HG03060 (cell line): ENCODE results near the gene ATG16L2.
"Not testable (repeated sequence)": the region's sequence is repeated elsewhere in the genome, so short reads cannot be mapped to it uniquely, and the experiment has no call there.

ENCODE experiments used
- ATAC-seq: cut with Tn5 transposase; IDR thresholded peaks from one replicate; pipeline ENCODE4 v1.9.1; 2021; ENCODE audit warnings: low read depth, moderate number of reproducible peaks; ENCODE audit not compliant: unreplicated experiment

ATG16L2 gene

GRCh38 chr11:72799441-72799840 lies 14.8 kb upstream of the ATG16L2 start:
- no peak for ATAC-seq

DNA sequence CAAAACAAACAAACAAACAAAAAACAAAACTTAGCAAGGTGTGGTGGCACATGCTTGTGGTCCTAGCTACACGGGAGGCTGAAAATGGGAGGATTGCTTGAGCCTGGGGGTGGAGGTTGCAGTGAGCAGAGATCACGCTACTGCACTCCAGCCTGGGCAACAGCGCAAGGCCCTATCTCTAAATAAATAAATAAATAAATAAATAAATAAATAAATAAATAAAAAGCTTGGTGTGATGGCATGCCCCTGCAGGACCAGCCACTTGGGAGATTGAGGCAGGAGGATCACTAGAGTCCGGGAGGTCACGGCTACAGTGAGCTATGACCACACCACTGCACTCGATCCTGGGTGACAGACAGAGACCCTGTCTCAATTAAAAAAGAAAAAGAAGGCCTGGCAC lies 11.4 kb upstream of the ATG16L2 start:
- ATAC-seq: no peak

- ATAC-seq: no peak
Measured at GRCh38 chr11:72805216-72805615, 9.0 kb upstream of the ATG16L2 start.

- not testable (repeated sequence) for ATAC-seq
Measured at GRCh38 chr11:72806378-72806777, 7.8 kb upstream of the ATG16L2 start.

- no peak for ATAC-seq
Measured at GRCh38 chr11:72807021-72807693, 7.1 kb upstream of the ATG16L2 start.

DNA sequence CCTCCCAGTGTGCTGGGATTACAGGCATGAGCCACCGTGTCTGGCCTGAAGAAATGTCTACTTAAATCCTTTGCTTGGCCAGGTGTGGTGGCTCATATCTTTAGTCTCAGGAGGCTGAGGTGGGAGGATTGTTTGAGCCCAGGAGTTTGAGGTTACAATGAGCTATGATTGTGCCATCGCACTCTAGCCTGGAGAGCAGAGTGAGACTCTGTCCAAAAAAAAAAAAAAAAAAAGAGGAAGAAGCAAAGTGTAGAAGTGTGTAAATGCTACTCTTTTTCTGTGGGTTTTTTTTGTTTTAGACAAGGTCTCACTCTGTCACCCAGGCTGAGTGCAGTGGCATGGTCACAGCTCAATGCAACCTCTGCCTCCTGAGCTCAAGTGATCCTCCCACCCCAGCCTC lies 6.4 kb upstream of the ATG16L2 start:
- no peak for ATAC-seq

DNA sequence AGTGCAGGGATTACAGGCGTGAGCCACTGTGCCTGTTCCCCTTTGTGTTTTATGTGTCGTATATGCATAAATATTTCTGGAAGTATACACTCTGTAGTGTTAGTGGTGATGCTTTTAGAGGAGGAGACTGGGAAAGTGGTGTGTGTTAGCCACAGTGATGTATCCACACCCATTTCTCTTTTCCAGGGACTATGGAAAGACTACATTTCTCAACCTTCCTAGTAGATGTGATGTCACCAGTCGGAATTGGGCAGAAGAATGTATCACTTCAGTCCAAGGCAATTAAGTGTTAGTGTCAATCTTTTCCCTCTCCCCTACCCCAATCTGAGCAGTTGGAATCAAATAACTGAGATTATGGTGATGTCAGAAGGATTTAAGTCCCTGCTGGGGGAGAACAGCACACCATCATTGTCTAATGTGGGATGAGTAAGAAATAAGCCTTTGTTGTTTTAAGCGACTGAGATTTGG lies 5.8 kb upstream of the ATG16L2 start:
- no peak for ATAC-seq

- not testable (repeated sequence) for ATAC-seq
Measured at GRCh38 chr11:72811686-72812085, 2.5 kb upstream of the ATG16L2 start.

DNA sequence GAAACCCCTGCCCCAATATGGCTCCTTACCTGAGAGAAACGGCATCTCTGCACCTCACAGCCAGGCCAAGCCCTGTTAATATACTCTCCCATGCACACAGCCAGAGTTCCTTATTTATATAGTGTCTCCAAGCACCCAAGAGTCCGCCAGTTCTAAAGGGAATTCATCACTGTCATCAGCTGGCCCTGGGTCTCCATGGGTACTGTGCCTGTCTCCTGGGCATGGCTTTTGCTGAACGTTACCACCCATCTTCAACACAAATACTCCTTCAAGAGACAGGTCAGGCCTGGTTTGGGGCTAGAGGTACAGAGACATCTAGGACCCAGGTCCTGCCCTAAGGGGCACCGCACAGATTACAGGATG lies 1.6 kb upstream of the ATG16L2 start:
- no peak for ATAC-seq

GRCh38 chr11:72812967-72813739 lies 1.1 kb upstream of the ATG16L2 start:
- ATAC-seq: no peak

- ATAC-seq: no peak
Measured at GRCh38 chr11:72813740-72814285, 398 bp upstream of the ATG16L2 start.

DNA sequence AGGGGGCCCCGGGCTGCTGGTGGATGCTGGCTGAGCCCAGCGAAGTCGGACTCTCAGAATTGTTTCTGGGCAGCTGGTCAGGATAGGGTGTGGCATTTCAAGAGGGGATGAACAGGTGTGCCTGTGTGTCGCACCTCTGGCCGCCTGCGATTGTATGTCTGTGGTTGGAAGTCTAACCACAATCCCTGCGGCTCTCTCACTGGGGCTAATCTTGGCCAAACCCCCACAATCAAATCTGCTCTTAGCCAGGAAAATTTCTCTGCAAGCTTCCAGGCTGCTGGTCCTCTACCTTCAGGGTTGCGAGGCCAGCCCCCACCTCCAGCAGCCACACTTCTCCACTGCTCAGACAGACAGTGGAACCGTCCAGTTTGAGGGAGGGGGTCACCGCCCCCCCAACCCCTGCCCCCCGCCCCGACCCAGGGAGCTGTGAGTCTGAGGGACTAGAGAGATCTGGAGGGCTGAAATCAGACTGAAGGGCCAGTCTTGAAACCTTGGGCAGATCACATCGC lies 953 bp downstream of the ATG16L2 start:
- no peak for ATAC-seq

DNA sequence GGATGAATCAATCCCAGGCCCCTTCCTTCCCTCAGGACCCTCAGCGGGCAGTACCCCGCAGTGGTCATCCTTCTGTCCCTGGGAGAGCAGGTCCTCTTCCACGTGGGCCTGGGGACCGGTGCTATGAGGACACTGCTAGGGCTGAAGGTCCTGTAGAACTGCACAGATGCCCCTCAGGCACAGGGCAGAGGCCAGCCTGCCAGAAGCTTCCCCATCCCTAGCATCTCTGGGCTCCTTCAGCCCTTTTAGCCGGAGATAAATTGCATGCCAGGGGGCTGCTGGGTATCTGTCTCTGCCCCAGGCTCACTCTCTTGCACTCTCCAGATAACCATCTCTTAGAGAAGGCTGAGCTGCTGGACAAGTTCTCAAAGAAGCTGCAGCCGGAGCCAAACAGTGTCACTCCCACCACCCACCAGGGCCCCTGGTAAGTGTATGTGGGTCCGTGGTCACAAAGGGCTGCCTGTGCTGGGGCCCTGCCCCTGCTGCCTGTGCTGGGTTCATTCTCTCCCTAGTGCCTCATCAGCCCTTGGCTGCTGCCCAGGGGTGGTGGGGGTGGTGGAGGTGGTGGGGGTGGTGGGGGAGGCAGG lies 2.3 kb downstream of the ATG16L2 start:
- no peak for ATAC-seq

GRCh38 chr11:72817966-72818365 lies 3.8 kb downstream of the ATG16L2 start:
- ATAC-seq: no peak

DNA sequence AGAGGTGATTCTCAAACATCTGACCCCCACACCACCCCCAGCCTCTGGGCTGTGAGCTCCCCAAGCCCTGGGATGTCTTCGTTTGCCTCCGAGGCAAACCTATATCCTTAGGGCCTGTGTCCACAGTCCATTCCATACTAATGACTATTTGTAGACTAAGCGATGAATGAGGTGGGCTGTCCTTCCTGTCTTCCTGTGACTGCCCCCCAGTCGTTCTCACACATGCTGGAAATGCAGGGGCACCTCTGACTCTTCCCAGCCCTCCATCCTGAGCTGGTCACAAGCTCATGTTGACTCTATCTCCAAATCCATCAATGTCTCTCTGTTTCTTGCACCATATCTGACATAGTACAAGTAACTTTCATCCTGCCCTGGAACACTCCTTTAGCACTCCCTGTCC lies 4.8 kb downstream of the ATG16L2 start:
- ATAC-seq: no peak

DNA sequence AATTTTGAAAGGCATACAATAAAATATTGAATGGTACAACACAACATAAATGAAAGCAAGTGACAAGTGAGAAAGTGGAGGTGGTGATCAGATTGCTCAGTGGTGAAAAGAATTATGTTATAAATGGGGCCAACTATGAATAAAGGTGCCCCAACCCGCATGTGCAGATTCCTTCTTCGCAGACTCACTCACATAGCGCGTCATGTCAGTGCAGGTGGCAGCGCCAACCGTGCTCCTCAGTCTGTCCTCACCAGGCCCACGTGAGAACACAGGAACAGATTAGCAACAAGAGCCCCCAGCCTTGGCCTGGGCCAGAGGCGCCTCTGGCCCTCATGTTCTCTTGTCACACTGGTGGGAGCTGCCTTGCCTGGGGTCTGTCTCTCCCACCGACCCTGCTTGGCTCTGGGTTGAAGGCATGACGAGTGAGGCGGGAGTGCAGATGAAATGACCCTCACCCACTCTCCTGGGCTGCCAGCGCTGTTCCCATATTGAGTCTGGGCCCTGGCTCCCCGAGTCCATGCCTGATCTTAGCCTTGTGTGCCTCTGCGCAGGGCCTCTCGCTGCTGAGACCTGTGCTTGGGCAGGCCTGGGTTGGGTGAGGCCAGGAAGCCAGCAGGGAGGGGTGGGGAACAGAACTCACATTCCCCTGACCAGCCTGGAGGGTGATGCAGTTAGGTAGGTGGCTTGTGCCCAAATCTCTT lies 6.4 kb downstream of the ATG16L2 start:
- ATAC-seq: no peak

DNA sequence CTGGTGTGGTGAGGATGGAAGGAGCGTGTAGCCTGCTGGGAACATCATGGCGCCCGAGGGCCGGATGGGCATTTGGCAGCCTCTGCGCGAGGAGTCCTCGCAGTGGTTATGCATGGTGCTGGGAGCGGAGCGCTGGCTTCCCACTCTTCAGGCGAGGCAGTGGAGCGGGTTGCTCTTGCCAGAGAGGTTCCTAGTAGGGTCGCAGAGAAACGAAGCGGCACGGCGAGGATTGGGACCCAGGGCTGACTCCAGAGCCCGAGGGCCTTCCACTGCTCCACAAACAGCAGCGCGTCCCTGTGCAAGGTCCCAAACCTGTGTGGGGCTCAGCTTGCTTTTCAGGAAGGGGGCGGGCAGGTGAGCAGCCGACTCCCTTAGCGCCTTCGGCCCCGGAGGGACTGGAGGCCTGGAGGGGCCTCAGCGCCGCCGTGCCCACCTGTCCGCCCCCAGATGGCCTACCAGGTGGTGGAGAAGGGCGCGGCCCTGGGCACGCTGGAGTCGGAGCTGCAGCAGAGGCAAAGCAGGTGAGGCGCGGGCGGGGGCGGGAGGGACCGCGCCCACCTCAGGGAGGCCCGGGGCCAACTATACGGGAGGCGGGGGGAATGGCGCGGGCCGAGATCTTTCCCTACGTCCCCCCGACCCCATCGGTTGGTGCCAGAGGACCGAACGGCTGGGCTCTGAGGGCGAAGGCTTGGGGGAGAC lies 7.2 kb downstream of the ATG16L2 start:
- no peak for ATAC-seq

DNA sequence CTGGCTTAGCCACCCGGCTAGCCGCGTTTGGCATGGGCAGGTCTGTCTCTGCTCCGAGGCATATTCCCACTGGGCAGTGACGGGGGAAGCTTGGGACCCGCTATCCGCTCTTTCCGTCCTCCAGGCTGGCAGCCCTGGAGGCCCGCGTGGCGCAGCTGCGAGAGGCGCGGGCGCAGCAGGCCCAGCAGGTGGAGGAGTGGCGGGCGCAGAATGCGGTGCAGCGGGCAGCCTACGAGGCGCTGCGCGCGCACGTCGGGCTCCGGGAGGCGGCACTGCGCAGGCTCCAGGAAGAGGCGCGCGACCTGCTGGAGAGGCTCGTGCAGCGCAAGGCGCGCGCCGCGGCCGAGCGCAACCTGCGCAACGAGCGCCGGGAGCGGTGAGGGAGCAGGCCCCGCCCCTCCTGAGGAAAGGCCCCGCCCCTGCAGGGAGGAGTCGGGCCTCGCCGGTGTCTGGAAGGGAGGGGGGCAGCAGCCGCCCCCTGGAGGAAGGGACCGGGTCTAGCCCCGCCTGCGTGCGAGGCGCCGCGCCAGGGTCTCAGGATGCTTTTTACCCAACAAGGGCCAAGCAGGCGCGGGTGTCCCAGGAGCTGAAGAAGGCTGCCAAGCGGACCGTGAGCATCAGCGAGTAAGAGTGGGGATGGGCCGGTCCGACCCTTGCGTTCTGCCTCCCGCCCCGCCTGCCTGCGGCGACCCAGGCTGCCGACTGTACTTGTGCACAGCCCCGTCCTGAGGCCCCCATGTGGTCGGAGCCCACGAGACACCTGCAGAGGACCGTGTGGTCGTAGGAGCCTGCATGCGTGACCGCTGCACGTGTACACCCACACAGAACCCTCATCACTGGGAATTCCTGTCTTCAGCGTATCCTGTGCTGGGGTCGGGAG lies 7.9 kb downstream of the ATG16L2 start:
- ATAC-seq: no peak
